K562 (cell line): Measurements from ENCODE around the gene ZBTB46. TPM values are rescaled to one million over a fixed set of nuclear protein-coding genes. Genes with fewer than 3 reads are reported as not detected.

Experiments
- ADNP ChIP-seq: fragments of 200-800 bp; sonication (Bioruptor generic); IDR thresholded peaks from 2 replicates; pipeline ENCODE4 v1.6.1; 2016; ENCODE audit warnings: missing genetic modification characterization, missing compliant biosample characterization
- GABPB2 ChIP-seq: fragments of 250-450 bp; sonication (Bioruptor Pico); conservative IDR thresholded peaks from 2 replicates; pipeline ENCODE4 v1.5.1; 2021; ENCODE audit warnings: mild to moderate bottlenecking
- HEY1 ChIP-seq: fragments of 250-450 bp; sonication (Bioruptor Pico); IDR thresholded peaks from 2 replicates; pipeline ENCODE4 v1.5.0; 2020; ENCODE audit warnings: mild to moderate bottlenecking, moderate library complexity, borderline replicate concordance
- ILF3 ChIP-seq: fragments of 450-650 bp; IDR thresholded peaks from 2 replicates; pipeline ENCODE4 v1.6.1; 2018; ENCODE audit warnings: antibody characterized with exemption, mild to moderate bottlenecking, moderate library complexity, borderline replicate concordance
- NFATC3 ChIP-seq: fragments of 450-650 bp; IDR thresholded peaks from 2 replicates; pipeline ENCODE4 v1.6.1; 2017; ENCODE audit warnings: mild to moderate bottlenecking
- NR4A1 ChIP-seq, 2 experiments: fragments of 250-450 bp in 1 of 2; fragments of 450-650 bp in 1 of 2; sonication (Bioruptor Pico) in 1 of 2; IDR thresholded peaks; 2 replicates each; pipeline versions ENCODE4 v1.4.0 to v1.6.1; 2016 to 2020; ENCODE audit warnings: mild to moderate bottlenecking in 2 of 2, missing compliant biosample characterization in 1 of 2, missing genetic modification characterization in 1 of 2, moderate library complexity in 1 of 2
- RBM22 ChIP-seq: fragments of 200-400 bp; formaldehyde crosslinking; IDR thresholded peaks from 2 replicates; pipeline ENCODE4 v1.6.1; 2018; ENCODE audit warnings: low read length, low read depth; ENCODE audit not compliant: poor library complexity, severe bottlenecking
- SAFB2 ChIP-seq: fragments of 200-400 bp; formaldehyde crosslinking; IDR thresholded peaks from 2 replicates; pipeline ENCODE4 v1.6.1; 2018; ENCODE audit warnings: borderline replicate concordance, low read length, low read depth, moderate library complexity; ENCODE audit not compliant: severe bottlenecking
- SRSF7 ChIP-seq: fragments of 200-400 bp; formaldehyde crosslinking; optimal IDR thresholded peaks from 2 replicates; pipeline ENCODE3; 2017; ENCODE audit warnings: mild to moderate bottlenecking, low read depth, low read length
- YY1 ChIP-seq, 3 experiments: IDR thresholded peaks; 2 replicates each; pipeline ENCODE4 v1.6.1; 2011; ENCODE audit warnings: low read length in 2 of 3, mild to moderate bottlenecking in 2 of 3, moderate library complexity in 2 of 3, borderline replicate concordance in 1 of 3, control low read depth in 1 of 3, low read depth in 1 of 3; ENCODE audit not compliant: insufficient read depth in 3 of 3, insufficient replicate concordance in 2 of 3, control insufficient read depth in 1 of 3, insufficient read length in 1 of 3; ENCODE audit errors: extremely low read depth in 1 of 3
- ZFP30 ChIP-seq: fragments of 250-450 bp; sonication (Bioruptor Pico); IDR thresholded peaks from 2 replicates; pipeline ENCODE4 v1.8.0; 2022; ENCODE audit warnings: moderate library complexity, mild to moderate bottlenecking, inconsistent platforms, borderline replicate concordance
- ZNF316 ChIP-seq: fragments of 450-650 bp; IDR thresholded peaks from 2 replicates; pipeline ENCODE4 v1.6.1; 2016
- ZNF408 ChIP-seq: fragments of 250-450 bp; sonication (Bioruptor Pico); IDR thresholded peaks from 2 replicates; pipeline ENCODE4 v1.4.0; 2020; ENCODE audit warnings: low read depth, mild to moderate bottlenecking, moderate library complexity
- ZNF431 ChIP-seq: sonication (generic); formaldehyde crosslinking; IDR thresholded peaks from 2 replicates; pipeline ENCODE4 v1.8.0; 2022; ENCODE audit warnings: mild to moderate bottlenecking, missing genetic modification reagents
- polyA plus RNA-seq, 8 experiments: library from polyadenylated mRNA; depleted of rRNA in 4 of 8; stranded (reverse) in 5 of 8; unstranded in 3 of 8; fragments of >200 nt; fragmentation: Nextera tagmentation in 2 of 8; fragmentation: Illumina TruSeq in 1 of 8; extraction: Ambion mirVana in 2 of 8; extraction: Trizol in 1 of 8; gene quantifications; 2 replicates each; pipeline versions ENCODE4 v1.2.1 to v1.2.3, GENCODE V29; 2011 to 2014; ENCODE audit warnings: inconsistent platforms in 1 of 8, missing spikeins in 1 of 8
- total RNA-seq, 7 experiments: library from RNA; depleted of rRNA in 6 of 7; stranded (reverse); fragments of >200 nt in 6 of 7; fragmentation: Illumina TruSeq in 2 of 7; extraction: Trizol in 2 of 7; gene quantifications; 2 replicates each; pipeline versions ENCODE4 v1.2.1 to v1.2.3, GENCODE V29; 2011 to 2021; ENCODE audit warnings: low replicate concordance in 1 of 7
- TF ChIP-seq, protein P1 (sequence below): sonication (generic); formaldehyde crosslinking; IDR thresholded peaks from 2 replicates; pipeline ENCODE4 v1.8.0; 2022; ENCODE audit warnings: mild to moderate bottlenecking, missing genetic modification reagents, borderline replicate concordance
- TF ChIP-seq, protein P2 (sequence below): fragments of 450-650 bp; IDR thresholded peaks from 2 replicates; pipeline ENCODE4 v1.7.0; 2016; ENCODE audit warnings: borderline replicate concordance
- TF ChIP-seq, protein P3 (sequence below): fragments of 250-450 bp; sonication (Bioruptor Pico); IDR thresholded peaks from 2 replicates; pipeline ENCODE4 v1.5.0; 2022; ENCODE audit warnings: mild to moderate bottlenecking

ZBTB46 gene
- total and polyA plus RNA-seq, 9 of the 15 experiments (the other 6 are each of a cell fraction or from before 2014, with no cell fraction given), result 0.29 to 4.1 (median 1.1) TPM

DNA sequence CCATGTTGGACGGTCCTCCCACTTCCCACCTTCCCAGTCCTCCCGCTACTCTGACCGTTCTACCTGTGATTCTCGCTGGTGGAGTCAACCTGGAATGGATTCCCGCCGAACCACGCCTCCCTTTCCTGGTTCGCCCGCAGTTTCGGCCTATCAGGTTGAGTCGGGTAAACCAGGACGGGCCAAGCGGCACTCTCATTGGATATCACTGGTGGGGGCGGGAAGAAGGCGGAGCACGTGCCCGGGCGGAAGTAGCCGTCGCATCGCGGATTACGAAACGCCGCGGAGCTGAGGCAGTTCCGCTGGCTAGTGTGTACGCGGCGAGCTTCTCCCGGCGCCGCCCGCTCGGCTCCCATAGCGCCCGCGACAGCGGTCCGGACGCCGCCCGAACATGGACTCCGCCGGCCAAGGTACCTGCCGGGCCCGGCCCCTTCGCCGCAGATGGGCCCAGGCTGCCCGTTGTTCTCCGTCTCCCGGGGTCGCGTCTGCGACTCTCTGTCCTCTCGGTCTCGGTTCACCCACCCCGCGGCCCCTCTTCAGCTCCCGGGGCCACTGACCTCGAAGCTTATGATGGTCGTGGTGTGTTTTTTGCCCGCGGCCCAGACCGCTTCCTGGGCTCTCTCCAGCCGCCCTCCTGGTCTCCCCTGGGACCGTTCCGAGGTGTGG is 34.0 kb upstream of the ZBTB46 start, which contains the start of gene TPD52L2 (continued):
- no peak for TF ChIP-seq NR4A1 (CRISPR knock-in tag; IDR thresholded peaks at IDR 0.05)
- TF ChIP-seq NR4A1 (tag; IDR thresholded peaks at IDR 0.05), result no peak
- no peak for TF ChIP-seq ADNP (tag)
- TF ChIP-seq YY1 (IDR thresholded peaks at IDR 0.05; ENCODE audit: borderline replicate concordance in 1 of 3, control insufficient read depth in 1 of 3, extremely low read depth in 1 of 3, insufficient read depth in 3 of 3, insufficient read length in 1 of 3, insufficient replicate concordance in 2 of 3, low read depth in 1 of 3, low read length in 2 of 3), result peak; percentile 50 to 86 (median 64)
- TF ChIP-seq RBM22, result peak; percentile 63
- no peak for TF ChIP-seq ZFP30
- no peak for TF ChIP-seq ZNF316
- TF ChIP-seq NFATC3, result no peak
- no peak for TF ChIP-seq HEY1 (CRISPR knock-in tag)
- TF ChIP-seq ILF3, result no peak; the same call in 1 of the 2 replicates
- TF ChIP-seq SAFB2, result no peak
- TF ChIP-seq ZNF408 (CRISPR knock-in tag), result no peak
- TF ChIP-seq ZNF431 (CRISPR knock-in tag), result no peak; the same call in 1 of the 2 replicates
- no peak for TF ChIP-seq GABPB2 (CRISPR knock-in tag)
- TF ChIP-seq, protein P1, sequence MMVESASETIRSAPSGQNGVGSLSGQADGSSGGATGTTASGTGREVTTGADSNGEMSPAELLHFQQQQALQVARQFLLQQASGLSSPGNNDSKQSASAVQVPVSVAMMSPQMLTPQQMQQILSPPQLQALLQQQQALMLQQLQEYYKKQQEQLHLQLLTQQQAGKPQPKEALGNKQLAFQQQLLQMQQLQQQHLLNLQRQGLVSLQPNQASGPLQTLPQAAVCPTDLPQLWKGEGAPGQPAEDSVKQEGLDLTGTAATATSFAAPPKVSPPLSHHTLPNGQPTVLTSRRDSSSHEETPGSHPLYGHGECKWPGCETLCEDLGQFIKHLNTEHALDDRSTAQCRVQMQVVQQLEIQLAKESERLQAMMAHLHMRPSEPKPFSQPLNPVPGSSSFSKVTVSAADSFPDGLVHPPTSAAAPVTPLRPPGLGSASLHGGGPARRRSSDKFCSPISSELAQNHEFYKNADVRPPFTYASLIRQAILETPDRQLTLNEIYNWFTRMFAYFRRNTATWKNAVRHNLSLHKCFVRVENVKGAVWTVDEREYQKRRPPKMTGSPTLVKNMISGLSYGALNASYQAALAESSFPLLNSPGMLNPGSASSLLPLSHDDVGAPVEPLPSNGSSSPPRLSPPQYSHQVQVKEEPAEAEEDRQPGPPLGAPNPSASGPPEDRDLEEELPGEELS, result no peak
- no peak for TF ChIP-seq SRSF7
- TF ChIP-seq, protein P2, sequence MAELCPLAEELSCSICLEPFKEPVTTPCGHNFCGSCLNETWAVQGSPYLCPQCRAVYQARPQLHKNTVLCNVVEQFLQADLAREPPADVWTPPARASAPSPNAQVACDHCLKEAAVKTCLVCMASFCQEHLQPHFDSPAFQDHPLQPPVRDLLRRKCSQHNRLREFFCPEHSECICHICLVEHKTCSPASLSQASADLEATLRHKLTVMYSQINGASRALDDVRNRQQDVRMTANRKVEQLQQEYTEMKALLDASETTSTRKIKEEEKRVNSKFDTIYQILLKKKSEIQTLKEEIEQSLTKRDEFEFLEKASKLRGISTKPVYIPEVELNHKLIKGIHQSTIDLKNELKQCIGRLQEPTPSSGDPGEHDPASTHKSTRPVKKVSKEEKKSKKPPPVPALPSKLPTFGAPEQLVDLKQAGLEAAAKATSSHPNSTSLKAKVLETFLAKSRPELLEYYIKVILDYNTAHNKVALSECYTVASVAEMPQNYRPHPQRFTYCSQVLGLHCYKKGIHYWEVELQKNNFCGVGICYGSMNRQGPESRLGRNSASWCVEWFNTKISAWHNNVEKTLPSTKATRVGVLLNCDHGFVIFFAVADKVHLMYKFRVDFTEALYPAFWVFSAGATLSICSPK, result no peak
- TF ChIP-seq, protein P3, sequence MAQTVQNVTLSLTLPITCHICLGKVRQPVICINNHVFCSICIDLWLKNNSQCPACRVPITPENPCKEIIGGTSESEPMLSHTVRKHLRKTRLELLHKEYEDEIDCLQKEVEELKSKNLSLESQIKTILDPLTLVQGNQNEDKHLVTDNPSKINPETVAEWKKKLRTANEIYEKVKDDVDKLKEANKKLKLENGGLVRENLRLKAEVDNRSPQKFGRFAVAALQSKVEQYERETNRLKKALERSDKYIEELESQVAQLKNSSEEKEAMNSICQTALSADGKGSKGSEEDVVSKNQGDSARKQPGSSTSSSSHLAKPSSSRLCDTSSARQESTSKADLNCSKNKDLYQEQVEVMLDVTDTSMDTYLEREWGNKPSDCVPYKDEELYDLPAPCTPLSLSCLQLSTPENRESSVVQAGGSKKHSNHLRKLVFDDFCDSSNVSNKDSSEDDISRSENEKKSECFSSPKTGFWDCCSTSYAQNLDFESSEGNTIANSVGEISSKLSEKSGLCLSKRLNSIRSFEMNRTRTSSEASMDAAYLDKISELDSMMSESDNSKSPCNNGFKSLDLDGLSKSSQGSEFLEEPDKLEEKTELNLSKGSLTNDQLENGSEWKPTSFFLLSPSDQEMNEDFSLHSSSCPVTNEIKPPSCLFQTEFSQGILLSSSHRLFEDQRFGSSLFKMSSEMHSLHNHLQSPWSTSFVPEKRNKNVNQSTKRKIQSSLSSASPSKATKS (CRISPR knock-in tag), result no peak
